HCT116 (cell line): ENCODE measurements around the gene GRB2. TPM values are rescaled to one million over a fixed set of nuclear protein-coding genes. Genes with fewer than 3 reads are reported as not detected.

ENCODE experiments used
- CBX3 ChIP-seq: IDR thresholded peaks from 2 replicates; pipeline ENCODE4 v1.6.1; 2012; ENCODE audit warnings: low read depth
- ELF1 ChIP-seq: IDR thresholded peaks from 2 replicates; pipeline ENCODE4 v1.6.1; 2012; ENCODE audit warnings: low read depth, borderline replicate concordance
- EZH2 ChIP-seq: fragments of 200-600 bp; sonication (generic); IDR thresholded peaks from 2 replicates; pipeline ENCODE4 v1.6.1; 2017; ENCODE audit warnings: antibody characterized with exemption, mixed run types
- FOSL1 ChIP-seq: IDR thresholded peaks from 2 replicates; pipeline ENCODE4 v1.6.1; 2012; ENCODE audit warnings: low read depth
- JUND ChIP-seq: IDR thresholded peaks from 2 replicates; pipeline ENCODE4 v1.6.1; 2012
- MAX ChIP-seq: IDR thresholded peaks from 2 replicates; pipeline ENCODE4 v1.6.1; 2012
- TCF7L2 ChIP-seq: IDR thresholded peaks from 2 replicates; pipeline ENCODE4 v1.7.0; 2011; ENCODE audit warnings: borderline replicate concordance, inconsistent platforms; ENCODE audit not compliant: insufficient read depth, insufficient read length; ENCODE audit errors: extremely low read depth
- YY1 ChIP-seq: IDR thresholded peaks from 2 replicates; pipeline ENCODE4 v1.6.1; 2011; ENCODE audit warnings: low read length, low read depth, moderate library complexity, mild to moderate bottlenecking; ENCODE audit not compliant: insufficient replicate concordance; ENCODE audit errors: extremely low read depth
- ZBTB33 ChIP-seq: IDR thresholded peaks from 2 replicates; pipeline ENCODE4 v1.6.1; 2011; ENCODE audit warnings: mild to moderate bottlenecking, low read length, moderate library complexity; ENCODE audit not compliant: insufficient replicate concordance; ENCODE audit errors: extremely low read depth
- ZFX ChIP-seq: fragments of 450-650 bp; IDR thresholded peaks from 2 replicates; pipeline ENCODE4 v1.6.1; 2017
- total RNA-seq: library from RNA; stranded (reverse); gene quantifications from one replicate; pipeline ENCODE4 v1.2.1, GENCODE V29; 2021; ENCODE audit not compliant: unreplicated experiment
- TF ChIP-seq, protein P1 (sequence below): IDR thresholded peaks from 2 replicates; pipeline ENCODE4 v1.6.1; 2012; ENCODE audit warnings: low read depth

GRB2 gene
- total RNA-seq, 1 experiment from 2014 or later, result 146 TPM

DNA sequence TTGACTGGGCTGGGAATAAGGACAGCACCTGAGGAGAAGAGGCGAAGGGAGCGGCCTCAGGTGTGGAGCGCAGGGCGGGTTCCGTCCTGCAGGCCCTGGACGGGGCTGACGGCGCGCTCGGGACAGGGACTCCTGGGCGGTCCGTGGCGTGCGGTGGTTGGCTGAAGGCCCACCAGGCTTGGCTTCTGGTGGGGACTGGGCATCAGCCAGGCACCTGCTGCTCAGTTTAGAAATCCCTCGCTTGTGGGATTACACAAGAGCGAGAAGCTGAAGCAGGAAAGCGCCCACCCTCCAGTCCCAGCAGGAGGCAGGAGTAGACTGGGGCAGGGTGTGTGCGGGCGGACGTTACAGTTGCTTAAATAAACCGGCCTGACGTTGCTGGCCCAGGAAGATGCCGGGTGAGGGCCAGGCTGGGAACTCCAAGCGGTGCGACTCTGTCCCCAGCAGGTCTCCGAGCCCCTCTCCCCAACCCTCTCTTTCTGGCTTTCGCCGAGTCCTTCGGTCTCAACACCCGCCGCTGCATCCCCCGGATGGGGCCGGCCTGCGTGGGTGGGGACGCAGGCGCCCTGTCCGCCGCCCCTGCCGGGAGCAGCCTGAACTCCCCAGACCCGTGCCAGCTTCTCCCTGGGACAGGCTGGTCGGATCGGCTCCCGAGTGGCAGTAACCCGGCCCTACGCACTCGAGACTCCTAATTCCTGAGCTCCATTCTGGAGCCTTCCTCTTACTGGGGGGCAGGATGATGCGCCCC lies 135.1 kb downstream of the GRB2 start (continued):
- TF ChIP-seq ZBTB33 (no peak), ZFX (no peak; the same call in 1 of the 2 replicates), FOSL1 (no peak), ELF1 (no peak), YY1 (no peak), TCF7L2 (no peak), EZH2 (no peak), CBX3 (no peak), JUND (no peak), MAX (peak; percentile 74; the same call in 1 of the 2 replicates)
- TF ChIP-seq, protein P1, sequence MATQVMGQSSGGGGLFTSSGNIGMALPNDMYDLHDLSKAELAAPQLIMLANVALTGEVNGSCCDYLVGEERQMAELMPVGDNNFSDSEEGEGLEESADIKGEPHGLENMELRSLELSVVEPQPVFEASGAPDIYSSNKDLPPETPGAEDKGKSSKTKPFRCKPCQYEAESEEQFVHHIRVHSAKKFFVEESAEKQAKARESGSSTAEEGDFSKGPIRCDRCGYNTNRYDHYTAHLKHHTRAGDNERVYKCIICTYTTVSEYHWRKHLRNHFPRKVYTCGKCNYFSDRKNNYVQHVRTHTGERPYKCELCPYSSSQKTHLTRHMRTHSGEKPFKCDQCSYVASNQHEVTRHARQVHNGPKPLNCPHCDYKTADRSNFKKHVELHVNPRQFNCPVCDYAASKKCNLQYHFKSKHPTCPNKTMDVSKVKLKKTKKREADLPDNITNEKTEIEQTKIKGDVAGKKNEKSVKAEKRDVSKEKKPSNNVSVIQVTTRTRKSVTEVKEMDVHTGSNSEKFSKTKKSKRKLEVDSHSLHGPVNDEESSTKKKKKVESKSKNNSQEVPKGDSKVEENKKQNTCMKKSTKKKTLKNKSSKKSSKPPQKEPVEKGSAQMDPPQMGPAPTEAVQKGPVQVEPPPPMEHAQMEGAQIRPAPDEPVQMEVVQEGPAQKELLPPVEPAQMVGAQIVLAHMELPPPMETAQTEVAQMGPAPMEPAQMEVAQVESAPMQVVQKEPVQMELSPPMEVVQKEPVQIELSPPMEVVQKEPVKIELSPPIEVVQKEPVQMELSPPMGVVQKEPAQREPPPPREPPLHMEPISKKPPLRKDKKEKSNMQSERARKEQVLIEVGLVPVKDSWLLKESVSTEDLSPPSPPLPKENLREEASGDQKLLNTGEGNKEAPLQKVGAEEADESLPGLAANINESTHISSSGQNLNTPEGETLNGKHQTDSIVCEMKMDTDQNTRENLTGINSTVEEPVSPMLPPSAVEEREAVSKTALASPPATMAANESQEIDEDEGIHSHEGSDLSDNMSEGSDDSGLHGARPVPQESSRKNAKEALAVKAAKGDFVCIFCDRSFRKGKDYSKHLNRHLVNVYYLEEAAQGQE, result no peak
